T-helper 2 cell treated with Interferon-gamma antibody and Interleukin-4, amounts not matched to agents 5 μg/mL and 100 μg/mL, for 36 hours (primary cell): ENCODE measurements around the gene AP1AR.
"Not testable (repeated sequence)": the region's sequence is repeated elsewhere in the genome, so short reads cannot be mapped to it uniquely, and the experiment has no call there.

Experiments
- DNase-seq: peaks from one replicate; pipeline ENCODE4 v3.0.0; 2021; ENCODE audit warnings: low spot score
- H3K27ac Mint-ChIP-seq: one replicate; pipeline ENCODE4 v1.8.0; 2021; ENCODE audit warnings: mild to moderate bottlenecking, mixed read lengths
- H3K27me3 Mint-ChIP-seq: one replicate; pipeline ENCODE4 v1.8.0; 2021; ENCODE audit warnings: low read depth, mixed read lengths
- H3K36me3 Mint-ChIP-seq: one replicate; pipeline ENCODE4 v1.8.0; 2021; ENCODE audit warnings: low read depth, mixed read lengths
- H3K4me1 Mint-ChIP-seq: one replicate; pipeline ENCODE4 v1.8.0; 2021; ENCODE audit warnings: low read depth, mixed read lengths
- H3K4me3 Mint-ChIP-seq: one replicate; pipeline ENCODE4 v1.8.0; 2022; ENCODE audit warnings: mild to moderate bottlenecking, moderate library complexity, mixed read lengths
- H3K9me3 Mint-ChIP-seq: one replicate; pipeline ENCODE4 v1.8.0; 2021; ENCODE audit warnings: mixed read lengths

AP1AR gene

GRCh38 chr4:112296949-112297880 lies 65.6 kb downstream of the AP1AR start, which contains the start of gene ALPK1:
Gene ALPK1, plus strand, starts transcription at chr4:112297369.
- H3K9me3 Mint-ChIP-seq: no peaks in the 10 kb centered on the region
- peaks cover 2% of the 10 kb centered on the region for H3K36me3 Mint-ChIP-seq
- H3K27me3 Mint-ChIP-seq: no peaks in the 10 kb centered on the region
- H3K27ac Mint-ChIP-seq: peak within 1 kb of the TSS; percentile 71
- peak within 1 kb of the TSS; percentile 82 for H3K4me3 Mint-ChIP-seq
- DNase-seq: no peak
- H3K4me1 Mint-ChIP-seq: peaks cover 20% of the 10 kb centered on the region

GRCh38 chr4:112299721-112300120 lies 68.1 kb downstream of the AP1AR start:
- H3K27me3 Mint-ChIP-seq: no peaks in the 10 kb centered on the region
- peaks cover 20% of the 10 kb centered on the region for H3K4me1 Mint-ChIP-seq
- H3K4me3 Mint-ChIP-seq: no peak overlapping the region
- no peak for DNase-seq
- no peak overlapping the region for H3K27ac Mint-ChIP-seq
- H3K9me3 Mint-ChIP-seq: no peaks in the 10 kb centered on the region
- H3K36me3 Mint-ChIP-seq: no peaks in the 10 kb centered on the region

- no peak overlapping the region for H3K4me3 Mint-ChIP-seq
- H3K4me1 Mint-ChIP-seq: peaks cover 11% of the 10 kb centered on the region
- H3K27me3 Mint-ChIP-seq: peaks cover 6% of the 10 kb centered on the region
These were observed 71.0 kb downstream of the AP1AR start for GRCh38 chr4:112302320-112303274.

GRCh38 chr4:112305477-112305876 lies 73.9 kb downstream of the AP1AR start:
- not testable (repeated sequence) for H3K27me3 Mint-ChIP-seq, H3K27ac Mint-ChIP-seq, DNase-seq, H3K4me1 Mint-ChIP-seq, H3K4me3 Mint-ChIP-seq, H3K36me3 Mint-ChIP-seq, H3K9me3 Mint-ChIP-seq

More at GRCh38 chr4:112302320-112303274, 71.0 kb downstream of the AP1AR start:
- peaks cover 5% of the 10 kb centered on the region for H3K36me3 Mint-ChIP-seq
- no peaks in the 10 kb centered on the region for H3K9me3 Mint-ChIP-seq
- no peak for DNase-seq
- no peak overlapping the region for H3K27ac Mint-ChIP-seq

GRCh38 chr4:112309263-112309791 lies 77.7 kb downstream of the AP1AR start:
- H3K4me1 Mint-ChIP-seq, H3K4me3 Mint-ChIP-seq, H3K27ac Mint-ChIP-seq, DNase-seq, H3K36me3 Mint-ChIP-seq, H3K9me3 Mint-ChIP-seq, H3K27me3 Mint-ChIP-seq: not testable (repeated sequence)

- Mint-ChIP-seq H3K36me3 (peaks cover 6% of the 10 kb centered on the region), H3K4me1 (peaks cover 2% of the 10 kb centered on the region), H3K27ac (no peak overlapping the region), H3K9me3 (no peaks in the 10 kb centered on the region), H3K27me3 (peaks cover 5% of the 10 kb centered on the region), H3K4me3 (no peak overlapping the region)
- no peak for DNase-seq
These were observed 79.9 kb downstream of the AP1AR start for GRCh38 chr4:112311516-112311915.

GRCh38 chr4:112312610-112313239 lies 81.1 kb downstream of the AP1AR start:
- Mint-ChIP-seq H3K4me1 (peaks cover 2% of the 10 kb centered on the region), H3K27me3 (no peaks in the 10 kb centered on the region), H3K27ac (no peak overlapping the region), H3K9me3 (no peaks in the 10 kb centered on the region), H3K36me3 (peaks cover 1% of the 10 kb centered on the region), H3K4me3 (no peak overlapping the region)
- no peak for DNase-seq

GRCh38 chr4:112315446-112315845 lies 83.9 kb downstream of the AP1AR start:
- H3K4me3 Mint-ChIP-seq: no peak overlapping the region
- no peak for DNase-seq
- no peaks in the 10 kb centered on the region for H3K9me3 Mint-ChIP-seq
- no peak overlapping the region for H3K27ac Mint-ChIP-seq
- peaks cover 12% of the 10 kb centered on the region for H3K4me1 Mint-ChIP-seq
- no peaks in the 10 kb centered on the region for H3K27me3 Mint-ChIP-seq
- H3K36me3 Mint-ChIP-seq: peaks cover 1% of the 10 kb centered on the region

GRCh38 chr4:112316360-112316759 lies 84.8 kb downstream of the AP1AR start:
- H3K4me3 Mint-ChIP-seq: no peak overlapping the region
- peaks cover 4% of the 10 kb centered on the region for H3K27me3 Mint-ChIP-seq
- H3K27ac Mint-ChIP-seq: no peak overlapping the region
- H3K4me1 Mint-ChIP-seq: peaks cover 16% of the 10 kb centered on the region
- no peaks in the 10 kb centered on the region for H3K9me3 Mint-ChIP-seq
- DNase-seq: no peak
- H3K36me3 Mint-ChIP-seq: peaks cover 3% of the 10 kb centered on the region

GRCh38 chr4:112318239-112319142 lies 86.9 kb downstream of the AP1AR start:
- Mint-ChIP-seq H3K27ac (peak overlapping the region; percentile 17), H3K4me3 (no peak overlapping the region), H3K9me3 (no peaks in the 10 kb centered on the region), H3K27me3 (peaks cover 4% of the 10 kb centered on the region), H3K36me3 (peaks cover 2% of the 10 kb centered on the region), H3K4me1 (peaks cover 22% of the 10 kb centered on the region)
- no peak for DNase-seq
